IMR-90 (cell line): ENCODE results near the gene UCHL1.

ENCODE experiments used
- BHLHE40 ChIP-seq: fragments of 150-350 bp; IDR thresholded peaks from 2 replicates; pipeline ENCODE4 v1.6.1; 2016; ENCODE audit warnings: mild to moderate bottlenecking, low read depth, low read length
- CHD1 ChIP-seq: IDR thresholded peaks from 2 replicates; pipeline ENCODE4 v1.6.1; 2012; ENCODE audit warnings: low read depth, low read length, improper control_type of control experiment
- MAFK ChIP-seq: IDR thresholded peaks from 2 replicates; pipeline ENCODE4 v1.6.1; 2012; ENCODE audit warnings: low read depth, low read length, improper control_type of control experiment
- MAZ ChIP-seq: IDR thresholded peaks from 2 replicates; pipeline ENCODE4 v1.6.1; 2012; ENCODE audit warnings: low read depth, mild to moderate bottlenecking, low read length, improper control_type of control experiment, moderate library complexity, borderline replicate concordance
- NFE2L2 ChIP-seq: fragments of 150-350 bp; IDR thresholded peaks from 2 replicates; pipeline ENCODE4 v1.6.1; 2016; ENCODE audit warnings: low read depth, mild to moderate bottlenecking, low read length
- POLR2A ChIP-seq: IDR thresholded peaks from 2 replicates; pipeline ENCODE4 v1.6.1; 2012; ENCODE audit warnings: mild to moderate bottlenecking, low read depth, low read length
- RAD21 ChIP-seq: IDR thresholded peaks from 2 replicates; pipeline ENCODE4 v1.6.1; 2012; ENCODE audit warnings: low read length, improper control_type of control experiment
- RCOR1 ChIP-seq: IDR thresholded peaks from 2 replicates; pipeline ENCODE4 v1.6.1; 2012; ENCODE audit warnings: mild to moderate bottlenecking, low read length, improper control_type of control experiment; ENCODE audit not compliant: insufficient replicate concordance
- RFX5 ChIP-seq: IDR thresholded peaks from 2 replicates; pipeline ENCODE4 v1.8.0; 2012; ENCODE audit warnings: low read depth, mild to moderate bottlenecking, low read length, moderate library complexity
- SMC3 ChIP-seq: fragments of 150-350 bp; IDR thresholded peaks from 2 replicates; pipeline ENCODE4 v1.6.1; 2016; ENCODE audit warnings: low read depth, mild to moderate bottlenecking, antibody characterized with exemption, low read length, moderate library complexity
- TF ChIP-seq, protein P1 (sequence below): conservative IDR thresholded peaks from 2 replicates; pipeline ENCODE4 v1.5.1; 2012; ENCODE audit warnings: mild to moderate bottlenecking, low read depth, low read length, improper control_type of control experiment

DNA sequence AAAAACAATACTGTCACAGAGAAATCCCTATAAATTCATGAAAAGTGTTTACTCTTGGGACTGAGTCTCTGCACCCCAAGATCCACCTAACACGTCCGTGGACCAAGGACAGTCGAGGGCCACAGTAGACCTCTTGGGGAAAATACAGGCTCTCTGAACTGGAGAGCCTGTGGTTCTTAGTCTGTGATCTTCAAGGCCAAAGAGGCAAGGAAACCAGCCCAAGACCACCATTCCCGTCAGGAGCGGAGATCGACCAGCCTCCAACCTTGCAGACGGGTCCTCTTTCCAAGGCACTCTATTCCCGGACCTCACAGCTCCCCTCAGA is 40.8 kb upstream of the UCHL1 start:
- TF ChIP-seq, protein P1, sequence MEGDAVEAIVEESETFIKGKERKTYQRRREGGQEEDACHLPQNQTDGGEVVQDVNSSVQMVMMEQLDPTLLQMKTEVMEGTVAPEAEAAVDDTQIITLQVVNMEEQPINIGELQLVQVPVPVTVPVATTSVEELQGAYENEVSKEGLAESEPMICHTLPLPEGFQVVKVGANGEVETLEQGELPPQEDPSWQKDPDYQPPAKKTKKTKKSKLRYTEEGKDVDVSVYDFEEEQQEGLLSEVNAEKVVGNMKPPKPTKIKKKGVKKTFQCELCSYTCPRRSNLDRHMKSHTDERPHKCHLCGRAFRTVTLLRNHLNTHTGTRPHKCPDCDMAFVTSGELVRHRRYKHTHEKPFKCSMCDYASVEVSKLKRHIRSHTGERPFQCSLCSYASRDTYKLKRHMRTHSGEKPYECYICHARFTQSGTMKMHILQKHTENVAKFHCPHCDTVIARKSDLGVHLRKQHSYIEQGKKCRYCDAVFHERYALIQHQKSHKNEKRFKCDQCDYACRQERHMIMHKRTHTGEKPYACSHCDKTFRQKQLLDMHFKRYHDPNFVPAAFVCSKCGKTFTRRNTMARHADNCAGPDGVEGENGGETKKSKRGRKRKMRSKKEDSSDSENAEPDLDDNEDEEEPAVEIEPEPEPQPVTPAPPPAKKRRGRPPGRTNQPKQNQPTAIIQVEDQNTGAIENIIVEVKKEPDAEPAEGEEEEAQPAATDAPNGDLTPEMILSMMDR: no peak
- TF ChIP-seq BHLHE40: no peak
- TF ChIP-seq MAFK: no peak
- TF ChIP-seq SMC3: no peak
- TF ChIP-seq MAZ: no peak; the same call in 1 of the 2 replicates
- TF ChIP-seq POLR2A: no peak
- TF ChIP-seq NFE2L2: no peak
- TF ChIP-seq RAD21: no peak
- no peak for TF ChIP-seq RFX5
- TF ChIP-seq CHD1: no peak
- no peak for TF ChIP-seq RCOR1
